Hematopoietic multipotent progenitor cell treated with erythropoietin and hydrocortisone succinate and interleukin-3 and kit ligand, for 8 days (in vitro differentiated cells): ENCODE results near the gene RAB18.
"Not testable (repeated sequence)": the region's sequence is repeated elsewhere in the genome, so short reads cannot be mapped to it uniquely, and the experiment has no call there.

ENCODE experiments used
- DNase-seq: peaks from one replicate; pipeline ENCODE4 v3.0.0-alpha.2; 2015

The RAB18 gene

DNA sequence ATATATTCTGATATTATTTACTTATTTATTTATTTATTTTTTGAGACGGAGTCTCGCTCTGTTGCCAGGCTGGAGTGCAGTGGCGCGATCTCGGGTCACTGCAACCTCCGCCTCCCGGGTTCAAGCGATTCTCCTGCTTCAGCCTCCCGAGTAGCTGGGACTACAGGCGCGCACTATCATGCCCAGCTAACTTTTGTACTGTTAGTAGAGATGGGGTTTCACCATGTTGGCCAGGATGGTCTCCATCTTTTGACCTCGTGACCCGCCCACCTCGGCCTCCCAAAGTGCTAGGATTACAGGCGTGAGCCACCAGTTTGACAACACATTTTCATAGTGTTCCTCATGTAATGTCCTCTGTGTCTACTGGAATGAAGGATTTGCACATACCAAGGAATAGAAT is 1.4 kb downstream of the RAB18 start:
- not testable (repeated sequence) for DNase-seq

DNA sequence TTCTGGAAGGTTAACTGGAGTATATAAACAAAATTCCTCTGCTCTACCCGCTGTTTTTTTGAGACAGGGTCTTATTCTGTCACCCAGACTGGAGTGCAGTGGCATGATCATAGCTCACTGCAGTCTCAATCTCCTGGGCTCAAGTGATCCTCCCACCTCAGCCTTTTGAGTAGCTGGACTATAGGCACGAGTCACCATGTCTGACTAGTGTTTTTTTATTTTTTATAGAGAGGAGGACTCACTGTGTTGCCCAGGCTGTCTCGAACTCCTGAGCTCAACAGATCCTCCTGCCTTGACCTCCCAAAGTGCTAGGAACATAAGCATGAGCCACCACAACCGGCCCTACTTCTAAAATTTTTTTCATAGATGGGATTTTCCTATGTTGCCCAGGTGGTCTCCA is 2.2 kb downstream of the RAB18 start:
- DNase-seq = peak; percentile 35

DNA sequence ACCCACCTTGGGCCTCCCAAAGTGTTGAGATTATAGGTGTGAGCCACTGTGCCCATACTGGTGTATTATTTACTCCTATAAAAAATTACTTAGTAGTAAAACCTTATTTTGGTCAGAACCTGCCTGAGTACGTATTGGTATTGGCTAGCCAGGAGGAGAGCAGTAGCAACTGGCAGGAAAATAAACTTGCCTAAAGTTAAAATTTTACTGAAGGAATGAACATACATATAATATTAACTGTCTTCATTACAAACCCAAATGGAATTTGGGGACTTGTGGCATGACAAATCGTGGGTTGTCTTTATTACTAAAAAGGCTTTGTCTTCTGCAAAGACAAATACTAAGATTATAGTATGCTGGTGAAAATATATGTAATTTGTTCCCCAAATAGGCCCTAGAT is 8.4 kb downstream of the RAB18 start:
- DNase-seq = no peak

DNA sequence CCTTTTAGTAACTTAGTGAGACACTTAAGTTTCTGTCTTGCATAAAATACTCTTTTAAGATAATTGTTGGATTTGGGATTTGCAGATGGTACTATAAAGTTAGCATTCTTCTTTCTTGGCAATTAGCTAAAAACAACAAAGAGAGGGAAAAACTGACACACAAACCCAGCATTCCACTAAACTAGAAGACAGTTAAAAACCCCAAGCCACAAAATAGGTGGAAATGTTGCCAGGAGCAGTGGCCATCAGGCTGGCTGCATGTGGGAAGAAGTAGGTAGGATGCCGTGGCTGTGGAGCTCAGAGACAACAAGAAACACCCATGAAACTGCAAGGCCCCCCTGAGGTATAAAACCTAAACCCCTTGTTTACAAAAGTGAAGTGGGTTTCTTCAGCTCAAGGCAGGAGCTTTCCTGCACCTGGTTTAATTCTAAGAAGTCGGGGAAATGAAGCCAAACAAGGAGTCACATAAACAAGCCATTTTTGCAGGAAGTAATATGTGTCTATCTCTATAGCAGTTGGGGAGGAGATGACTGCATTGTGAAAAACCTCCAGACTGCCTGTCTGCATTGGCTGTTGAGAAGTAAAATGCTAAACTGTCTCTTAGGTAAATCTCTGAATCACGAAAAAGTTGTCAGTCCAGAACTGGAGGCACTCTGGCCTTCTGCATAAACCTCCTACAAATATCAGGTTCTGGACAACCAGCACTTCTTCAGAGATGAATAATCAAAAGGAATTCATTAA is 9.5 kb downstream of the RAB18 start:
- no peak for DNase-seq

DNA sequence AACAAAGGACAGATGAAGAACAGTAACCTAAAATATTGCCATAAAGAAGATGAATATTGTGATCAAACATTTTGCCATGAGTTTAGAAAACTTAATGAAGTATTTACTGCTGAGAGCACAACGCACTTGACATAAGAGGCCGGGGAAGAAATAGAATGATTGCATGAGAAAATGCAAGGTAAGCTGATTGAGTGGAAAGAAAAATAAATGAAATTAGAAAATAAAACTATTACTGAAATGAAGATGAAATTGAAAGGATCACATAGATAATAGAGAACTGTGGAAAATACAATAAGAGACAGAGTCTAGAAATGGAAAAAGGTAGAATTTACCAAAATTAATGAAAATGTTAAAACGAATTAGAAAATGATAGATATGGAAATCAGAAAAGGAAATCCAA is 10.1 kb downstream of the RAB18 start:
- DNase-seq = no peak

DNA sequence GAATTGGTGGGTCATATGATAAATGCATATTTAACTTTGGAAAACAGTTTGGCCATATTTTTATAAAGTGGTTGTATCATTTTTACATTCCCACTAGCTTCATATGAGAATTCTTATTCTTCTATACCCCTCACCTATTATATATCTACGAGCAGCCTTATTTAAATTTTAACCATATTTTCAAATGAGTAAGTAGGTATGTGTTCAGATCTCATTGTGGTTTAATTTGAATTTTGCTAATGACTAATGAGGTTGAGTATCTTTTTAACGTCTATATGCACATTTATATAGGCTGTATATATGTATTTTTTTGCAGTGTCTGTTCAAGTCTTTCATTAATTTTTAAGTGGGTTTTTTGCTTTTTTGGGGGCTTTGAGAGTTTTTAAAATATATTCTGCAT is 14.2 kb downstream of the RAB18 start:
- DNase-seq = no peak

DNA sequence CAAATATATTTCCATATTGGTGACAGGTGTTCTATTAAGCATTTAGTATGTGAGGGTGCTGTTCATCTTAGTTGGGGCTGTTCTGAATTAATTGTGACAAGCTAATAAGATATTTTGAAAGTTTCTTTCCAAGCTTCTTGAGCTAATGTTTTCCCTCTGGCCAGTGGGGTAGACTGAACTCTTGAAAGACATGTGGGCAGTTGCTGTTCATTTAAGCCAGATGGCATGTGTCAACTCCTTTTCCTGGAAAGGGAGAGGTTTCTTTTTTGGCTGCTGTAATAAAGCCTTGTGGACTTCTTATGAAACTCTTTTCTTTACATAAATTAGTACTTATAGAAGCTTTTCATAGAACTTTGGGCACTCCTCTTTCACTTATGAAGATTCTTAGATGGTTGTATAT is 21.7 kb downstream of the RAB18 start:
- DNase-seq = peak; percentile 82

DNA sequence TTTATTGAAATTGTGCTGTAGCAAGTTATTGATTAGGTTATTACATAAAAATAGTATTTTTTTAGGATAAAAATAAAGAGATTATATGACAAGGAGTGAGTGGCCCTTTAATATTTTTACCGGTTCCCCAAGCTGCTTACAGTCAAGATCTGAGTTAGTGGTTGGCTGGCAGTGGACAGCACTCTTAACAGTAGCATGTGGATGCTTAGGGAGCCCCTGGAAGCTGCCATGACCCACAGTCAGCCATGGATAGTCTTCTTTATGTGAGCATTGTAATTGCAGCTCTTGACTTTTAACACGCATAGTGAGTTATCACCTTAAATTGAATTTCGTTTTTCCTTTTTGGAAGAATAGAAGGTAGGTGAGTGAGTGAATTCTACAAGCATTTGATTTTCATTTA is 22.1 kb downstream of the RAB18 start:
- DNase-seq = peak; percentile 28

DNA sequence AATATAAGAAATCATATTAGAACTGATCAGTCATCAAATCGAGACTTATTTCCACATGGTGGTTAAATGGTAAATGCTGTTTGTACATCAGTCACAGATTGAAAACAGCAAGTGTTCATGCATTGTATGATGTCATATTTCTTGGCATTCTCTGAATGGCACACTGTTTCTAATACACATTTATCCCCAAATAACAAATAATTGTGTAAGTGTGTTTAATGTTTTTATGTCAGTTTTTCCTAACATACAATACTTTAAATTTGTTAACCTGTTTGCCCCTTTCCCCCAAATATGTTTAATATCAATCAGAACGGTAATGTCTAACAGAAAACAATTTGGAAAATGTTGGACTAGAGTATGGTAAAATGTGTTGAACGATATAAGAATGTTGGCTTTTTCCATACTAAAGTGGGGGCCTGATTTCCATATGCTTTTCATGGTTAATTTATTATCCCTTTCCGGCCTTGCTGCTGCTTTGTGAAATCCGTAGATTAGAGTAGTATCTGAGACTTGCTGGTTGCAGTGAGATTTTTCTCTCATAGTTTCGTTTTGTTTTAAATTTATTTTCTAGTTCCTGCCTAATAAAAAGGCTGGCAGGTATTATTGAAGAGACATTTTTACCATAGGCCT is 23.7 kb downstream of the RAB18 start:
- DNase-seq = no peak

DNA sequence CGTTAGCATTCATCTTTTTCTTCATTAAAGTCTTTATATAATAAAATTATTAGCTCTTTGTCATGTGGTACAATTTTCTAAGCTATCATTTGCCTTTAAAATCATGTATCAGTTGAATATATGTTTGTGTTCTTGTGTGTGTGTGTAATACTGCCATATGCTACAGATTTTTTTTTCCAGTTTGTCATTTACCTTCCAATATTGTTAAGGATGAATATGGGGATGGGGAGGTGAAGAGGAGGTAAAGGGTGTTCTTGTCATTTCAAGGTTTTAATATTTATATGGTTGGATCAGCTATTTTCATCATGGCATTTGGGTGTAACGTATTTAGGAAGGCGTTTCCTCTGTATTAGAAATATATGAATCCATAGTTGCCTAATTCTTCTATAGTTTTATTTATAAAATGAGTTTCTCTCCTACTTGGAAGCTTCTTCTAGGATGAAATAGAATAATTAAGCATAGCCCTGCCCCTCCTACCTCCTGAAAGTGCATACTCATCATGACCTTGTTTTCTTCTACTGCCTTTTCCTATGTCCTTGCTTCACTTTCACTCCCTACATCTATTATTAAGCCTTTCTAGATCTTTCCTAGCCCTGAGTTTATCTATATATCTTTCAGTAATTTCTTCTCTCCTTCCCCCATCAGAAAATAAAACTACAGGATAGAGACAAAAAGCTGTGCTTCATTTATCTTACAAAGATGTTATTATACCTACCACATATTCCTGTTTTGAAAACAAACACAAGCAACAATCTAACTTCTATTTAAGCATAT is 25.1 kb downstream of the RAB18 start:
- peak; percentile 56 for DNase-seq

DNA sequence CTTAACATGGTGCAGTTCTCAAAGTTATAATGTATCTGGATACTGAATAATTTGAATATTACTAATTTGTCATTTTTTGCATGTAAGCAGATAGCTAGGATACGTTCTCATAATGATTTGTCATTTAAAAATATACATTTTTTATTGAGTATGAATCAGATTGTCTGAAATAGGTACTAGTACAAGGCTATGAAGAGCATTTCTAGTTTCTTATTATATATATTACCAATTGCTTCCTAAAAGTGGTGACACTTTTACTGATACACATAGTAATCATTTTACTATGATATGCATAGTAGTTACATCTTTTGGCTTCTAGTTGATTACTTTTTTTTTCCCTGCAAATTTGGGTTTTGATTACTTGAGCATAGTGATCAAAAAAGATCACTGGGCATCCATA is 26.4 kb downstream of the RAB18 start:
- no peak for DNase-seq

DNA sequence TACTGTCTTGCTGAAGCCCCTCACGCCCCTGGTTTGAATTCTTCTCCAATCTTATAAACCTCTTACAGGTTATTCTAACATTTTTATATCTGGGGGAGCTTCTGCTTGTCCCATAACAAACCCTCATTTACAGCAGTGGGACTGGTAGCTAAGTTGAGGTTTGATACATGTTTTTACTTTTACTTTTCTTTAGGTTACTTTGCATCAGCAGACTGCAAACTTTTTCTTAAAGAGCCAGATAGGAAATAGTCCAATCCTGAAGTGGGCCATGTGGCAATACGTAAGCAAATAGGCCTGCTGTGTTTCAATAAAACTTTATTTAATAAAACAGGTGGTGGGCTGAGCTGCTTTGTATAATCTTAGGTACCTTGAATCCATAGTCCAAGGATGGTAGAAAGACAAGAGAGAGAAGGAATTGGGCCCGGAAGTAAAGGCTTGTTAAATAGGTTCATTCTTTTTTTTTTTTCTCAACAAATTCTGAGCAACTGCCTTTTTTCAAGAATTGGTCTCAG is 27.3 kb downstream of the RAB18 start:
- no peak for DNase-seq

DNA sequence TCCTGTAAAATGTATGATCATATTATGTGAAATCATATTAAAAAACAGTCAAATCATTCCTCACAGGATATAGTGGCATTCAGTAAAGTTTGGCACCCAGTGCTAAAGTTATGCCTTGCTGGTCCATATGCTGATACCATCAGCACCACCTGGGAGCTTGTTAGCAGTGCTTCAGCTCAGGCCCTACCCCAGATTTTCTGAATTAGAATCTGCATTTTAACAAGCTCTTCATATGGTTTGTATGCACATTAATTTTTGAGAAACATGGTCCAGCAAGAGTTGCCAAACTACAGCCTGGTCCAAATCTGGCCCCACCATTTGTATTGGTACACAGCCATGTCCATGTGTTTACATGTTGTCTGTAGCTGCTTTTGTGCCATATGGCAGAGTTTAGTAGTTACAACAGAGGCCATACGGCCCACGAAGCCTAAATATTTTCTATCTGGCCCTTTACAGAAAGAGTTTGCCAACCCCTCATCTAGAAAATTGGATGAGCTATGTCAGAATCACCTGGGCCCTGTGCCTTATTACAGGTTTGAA is 30.1 kb downstream of the RAB18 start:
- DNase-seq = no peak

DNA sequence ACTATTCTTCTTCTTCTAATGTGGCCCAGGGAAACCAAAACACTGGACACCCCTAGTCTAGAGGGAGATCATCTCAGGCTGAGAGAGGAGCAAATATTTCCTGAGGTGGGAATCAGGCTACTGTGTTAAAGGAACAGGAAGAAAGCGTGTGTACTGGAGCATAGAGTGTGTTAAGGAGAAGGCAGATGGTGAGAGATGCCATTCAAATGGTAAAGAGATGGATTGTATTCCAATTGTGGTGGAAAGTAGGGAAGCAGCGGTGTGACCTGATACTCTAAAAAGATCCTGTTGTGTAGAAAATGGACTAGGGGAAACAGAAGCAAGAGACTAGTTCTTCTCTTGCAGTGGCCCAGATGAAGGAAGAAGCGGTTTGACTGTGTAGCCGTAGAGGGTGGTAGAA is 31.2 kb downstream of the RAB18 start:
- no peak for DNase-seq

DNA sequence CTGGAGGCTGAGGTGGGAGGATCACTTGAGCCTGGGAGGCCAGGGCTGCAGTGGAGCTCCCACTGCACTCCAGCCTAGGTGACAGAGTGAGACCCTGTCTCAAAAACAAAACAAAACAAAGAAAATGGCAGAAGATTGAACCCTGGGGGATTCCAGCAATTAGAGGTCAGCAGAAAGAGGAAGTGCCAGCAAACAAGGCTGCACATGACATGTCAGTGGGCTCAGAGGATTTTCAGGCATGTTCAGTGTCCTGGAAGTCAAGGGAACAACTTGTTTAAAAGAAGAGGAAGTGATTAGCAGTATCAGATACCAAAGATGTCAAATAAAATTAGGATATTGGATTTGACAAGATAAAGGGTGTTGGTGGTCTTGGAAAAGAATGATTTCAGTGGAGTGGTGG is 32.3 kb downstream of the RAB18 start:
- no peak for DNase-seq

DNA sequence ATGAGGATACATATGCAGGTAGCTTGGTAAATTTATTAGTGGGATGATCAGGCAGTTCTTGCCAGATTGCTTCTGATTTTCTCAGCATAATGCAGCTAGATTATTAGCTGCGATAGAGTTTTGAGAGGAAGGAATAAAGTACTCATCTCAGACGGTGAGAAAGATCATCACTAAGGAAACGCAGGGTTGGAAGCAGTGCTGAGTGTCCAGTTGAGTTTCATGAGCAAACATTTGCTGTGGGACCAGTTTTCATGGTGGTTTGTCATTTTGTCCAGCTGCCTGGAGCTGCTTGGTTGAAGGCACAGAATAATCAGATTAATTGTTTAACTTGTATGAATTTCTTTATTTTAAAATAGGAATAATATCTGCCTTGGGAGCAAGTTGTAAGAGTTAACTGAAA is 33.1 kb downstream of the RAB18 start:
- DNase-seq = no peak

DNA sequence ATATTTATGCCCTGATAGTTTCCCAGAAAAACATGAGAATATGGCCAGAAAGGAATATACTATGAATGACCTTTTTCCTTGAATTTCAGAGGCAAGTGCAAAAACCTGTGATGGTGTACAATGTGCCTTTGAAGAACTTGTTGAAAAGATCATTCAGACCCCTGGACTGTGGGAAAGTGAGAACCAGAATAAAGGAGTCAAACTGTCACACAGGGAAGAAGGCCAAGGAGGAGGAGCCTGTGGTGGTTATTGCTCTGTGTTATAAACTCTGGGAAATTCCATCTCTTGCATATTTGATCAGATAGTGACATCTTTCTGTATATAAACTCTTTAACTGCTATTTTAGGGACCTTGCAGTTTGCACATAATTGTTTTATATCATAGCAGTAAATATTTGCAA is 33.7 kb downstream of the RAB18 start:
- no peak for DNase-seq

DNA sequence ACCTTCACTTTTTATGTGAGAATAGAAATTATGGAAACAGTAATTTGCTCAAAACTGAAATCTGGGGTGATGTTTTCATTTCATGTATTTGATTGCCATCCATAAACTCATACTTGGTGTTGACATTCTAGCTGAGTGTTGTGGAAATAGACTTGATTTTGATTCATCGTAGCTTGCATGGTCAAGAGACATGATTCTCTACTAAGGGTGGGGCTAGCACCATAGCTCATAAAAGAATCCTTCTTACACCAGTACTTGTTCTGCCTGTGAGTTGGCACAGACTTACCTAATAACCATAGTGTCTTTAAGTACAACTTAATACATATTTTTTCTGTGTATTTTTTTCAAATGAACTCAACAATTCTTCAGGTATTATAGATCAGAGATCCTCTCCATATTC is 36.6 kb downstream of the RAB18 start:
- DNase-seq = no peak

DNA sequence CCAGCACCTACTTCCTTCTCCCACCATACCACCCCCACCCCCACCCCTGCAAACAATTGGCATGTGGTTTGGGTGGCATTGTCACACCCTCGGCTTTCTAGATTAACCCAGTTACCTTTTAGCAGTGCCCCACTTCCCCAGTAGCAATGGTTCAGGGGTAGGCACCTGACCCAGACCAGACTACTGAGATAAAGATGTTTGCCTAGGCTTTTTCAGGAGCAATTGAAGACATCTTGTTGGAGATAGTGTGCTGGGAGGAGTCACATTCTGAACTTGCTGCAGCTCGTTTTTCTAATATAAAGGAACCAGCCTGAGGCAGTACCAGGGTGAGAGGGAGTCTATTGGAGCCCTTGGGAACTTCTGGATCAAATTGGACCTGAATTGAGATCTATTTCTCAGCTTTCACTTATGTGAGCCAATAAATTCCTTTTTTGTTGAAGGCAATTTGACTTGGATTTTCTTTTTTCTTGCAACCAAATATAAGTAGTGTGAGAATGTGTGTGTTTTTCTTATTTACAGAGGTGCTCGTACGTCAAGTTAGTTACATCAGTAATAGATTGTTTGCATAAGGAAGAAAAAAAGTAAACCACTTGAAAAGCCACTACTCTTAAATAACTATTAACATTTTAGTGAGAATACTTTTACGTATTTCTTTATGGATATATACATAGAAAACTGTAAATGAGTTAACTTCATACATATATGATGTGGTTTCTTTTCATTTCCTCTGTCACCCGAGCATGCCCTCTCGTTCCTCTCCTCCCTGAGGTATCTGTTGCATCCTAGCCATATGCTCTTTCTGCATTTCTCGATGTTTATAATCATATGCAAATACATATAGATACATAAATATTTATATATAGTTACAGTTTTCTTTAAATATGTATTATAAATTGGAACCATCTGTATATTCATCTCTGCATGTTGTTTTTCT is 38.0 kb downstream of the RAB18 start:
- DNase-seq = peak; percentile 71

DNA sequence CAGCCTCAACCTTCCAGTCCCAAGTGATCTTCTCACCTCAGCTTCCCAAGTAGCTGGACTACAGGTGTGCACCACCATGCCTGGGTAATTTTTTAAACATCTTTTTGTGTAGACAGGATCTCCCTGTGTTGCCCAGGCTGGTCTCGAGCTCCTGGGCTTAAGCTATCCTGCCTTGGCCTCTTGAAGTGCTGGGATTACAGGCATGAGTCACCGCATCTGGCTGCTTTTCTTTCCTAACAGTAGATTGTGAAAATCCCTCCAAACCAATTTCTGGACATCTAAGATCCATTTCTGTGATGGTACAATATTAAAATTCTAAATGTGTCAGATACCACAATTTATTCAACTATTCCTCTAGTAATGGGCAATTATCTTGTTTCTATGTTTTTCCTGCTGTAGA is 38.7 kb downstream of the RAB18 start:
- DNase-seq = no peak

DNA sequence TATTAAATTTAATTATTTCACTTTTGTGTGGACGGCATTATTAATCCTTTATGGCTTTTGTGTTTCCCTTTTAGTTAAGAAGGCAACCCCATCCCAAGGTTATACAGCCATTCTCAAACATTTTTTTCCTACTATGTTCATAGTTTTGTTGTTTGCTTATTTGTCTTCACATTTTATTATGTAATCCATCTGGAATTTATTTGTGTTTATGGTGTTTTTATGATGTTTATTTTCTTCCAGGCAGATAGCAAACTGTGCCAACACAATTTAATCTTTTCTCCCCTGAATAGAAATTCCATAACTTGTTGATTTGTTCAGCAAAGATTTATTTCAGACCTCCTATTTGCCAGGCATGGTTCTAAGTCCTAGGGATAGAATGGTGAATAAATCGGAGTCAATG is 42.9 kb downstream of the RAB18 start:
- DNase-seq = no peak

DNA sequence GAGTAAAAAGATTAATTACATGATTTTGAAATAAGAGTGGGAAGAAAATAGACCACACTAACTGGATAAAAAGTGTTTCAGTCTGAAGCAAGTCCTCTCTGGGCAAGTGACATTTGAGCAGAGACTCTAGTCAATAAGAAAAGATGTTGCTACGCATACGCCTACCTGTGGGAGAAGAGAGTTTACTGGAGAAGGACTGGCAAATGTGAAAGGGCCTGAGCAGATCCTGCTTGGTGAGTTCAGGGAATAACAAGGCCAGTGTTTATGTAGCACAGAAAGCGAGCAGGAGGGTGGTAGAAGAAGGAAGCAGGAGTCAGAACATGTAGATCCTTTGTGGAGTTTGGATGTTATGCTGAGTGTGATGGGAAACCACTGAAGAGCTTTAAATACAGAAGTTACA is 43.4 kb downstream of the RAB18 start:
- DNase-seq = no peak

DNA sequence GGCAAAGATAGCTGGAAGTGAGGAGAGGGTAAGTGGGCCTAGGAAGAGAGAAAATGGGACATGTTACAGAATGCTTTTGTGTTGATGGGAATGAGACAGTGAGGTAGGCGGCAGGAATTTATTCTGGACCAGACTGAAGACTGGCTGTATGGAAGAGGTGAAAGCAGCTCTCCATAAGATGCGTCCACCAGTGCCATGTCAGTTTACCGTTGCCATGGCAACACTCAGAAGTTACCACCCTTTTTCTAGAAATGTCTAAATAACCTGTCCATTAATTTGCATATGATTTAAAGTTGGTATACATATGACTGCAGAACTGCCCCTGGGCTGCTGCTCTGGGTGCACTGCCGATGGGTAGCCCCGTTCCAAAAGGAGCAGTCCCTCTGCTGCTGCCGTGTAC is 46.7 kb downstream of the RAB18 start:
- DNase-seq = no peak
